HL-60 (cell line): ENCODE data around the gene ZDHHC19.

Experiments used
- DNase-seq, 2 experiments: peaks; one replicate each; pipeline ENCODE4 v3.0.0-alpha.2; 2010 to 2020; ENCODE audit warnings: low read depth in 1 of 2, low spot score in 1 of 2
- H3K27ac ChIP-seq: fragments of 250-450 bp; sonication (Bioruptor Pico); replicated peaks from 2 replicates; pipeline ENCODE4 v1.5.1; 2020; ENCODE audit warnings: mild to moderate bottlenecking, moderate library complexity
- H3K27me3 ChIP-seq: fragments of 250-450 bp; sonication (Bioruptor Pico); 2 replicates; pipeline ENCODE4 v1.5.1; 2021; ENCODE audit warnings: mild to moderate bottlenecking, moderate library complexity; ENCODE audit not compliant: insufficient read depth, poor library complexity, severe bottlenecking
- H3K4me3 ChIP-seq: replicated peaks from 2 replicates; pipeline ENCODE4 v1.5.1; 2011; ENCODE audit warnings: mild to moderate bottlenecking, control low read depth, low read length; ENCODE audit not compliant: insufficient read depth
- CTCF ChIP-seq: IDR thresholded peaks from one replicate; pipeline ENCODE4 v1.5.1; 2011; ENCODE audit warnings: low read length, control low read depth, inconsistent platforms; ENCODE audit not compliant: insufficient read depth
- GABPA ChIP-seq: IDR thresholded peaks from 2 replicates; pipeline ENCODE4 v1.6.1; 2012; ENCODE audit warnings: low read depth
- POLR2AphosphoS5 ChIP-seq: IDR thresholded peaks from 2 replicates; pipeline ENCODE4 v1.6.1; 2012; ENCODE audit warnings: low read depth
- SPI1 ChIP-seq: IDR thresholded peaks from 2 replicates; pipeline ENCODE4 v1.6.1; 2012; ENCODE audit warnings: low read depth, mild to moderate bottlenecking, borderline replicate concordance
- long read RNA-seq: library from polyadenylated mRNA; unstranded; transcript quantifications from one replicate; pipeline ENCODE4 v2.0.0, GENCODE V29; 2020
- TF ChIP-seq, protein P1 (sequence below): IDR thresholded peaks from 2 replicates; pipeline ENCODE4 v1.6.1; 2012; ENCODE audit warnings: low read depth; ENCODE audit not compliant: insufficient replicate concordance

ZDHHC19 gene
- long read RNA-seq, partial matches to known transcripts = 1 of 1 reads
- long read RNA-seq, other reads (novel, unspliced or antisense) = 0 of 1 reads

GRCh38 chr3:196210673-196211556 lies at the start of gene ZDHHC19:
Gene ZDHHC19, minus strand, starts transcription at chr3:196211400. Its CDS starts 85 bp downstream, at chr3:196211315.
- DNase-seq = no peak
- Histone ChIP-seq H3K27ac (no peak within 1 kb of the TSS), H3K27me3 (no peaks in the 10 kb centered on the region), H3K4me3 (no peak within 1 kb of the TSS)
- no peak for TF ChIP-seq CTCF
- no peak for TF ChIP-seq POLR2AphosphoS5
- TF ChIP-seq, protein P1, sequence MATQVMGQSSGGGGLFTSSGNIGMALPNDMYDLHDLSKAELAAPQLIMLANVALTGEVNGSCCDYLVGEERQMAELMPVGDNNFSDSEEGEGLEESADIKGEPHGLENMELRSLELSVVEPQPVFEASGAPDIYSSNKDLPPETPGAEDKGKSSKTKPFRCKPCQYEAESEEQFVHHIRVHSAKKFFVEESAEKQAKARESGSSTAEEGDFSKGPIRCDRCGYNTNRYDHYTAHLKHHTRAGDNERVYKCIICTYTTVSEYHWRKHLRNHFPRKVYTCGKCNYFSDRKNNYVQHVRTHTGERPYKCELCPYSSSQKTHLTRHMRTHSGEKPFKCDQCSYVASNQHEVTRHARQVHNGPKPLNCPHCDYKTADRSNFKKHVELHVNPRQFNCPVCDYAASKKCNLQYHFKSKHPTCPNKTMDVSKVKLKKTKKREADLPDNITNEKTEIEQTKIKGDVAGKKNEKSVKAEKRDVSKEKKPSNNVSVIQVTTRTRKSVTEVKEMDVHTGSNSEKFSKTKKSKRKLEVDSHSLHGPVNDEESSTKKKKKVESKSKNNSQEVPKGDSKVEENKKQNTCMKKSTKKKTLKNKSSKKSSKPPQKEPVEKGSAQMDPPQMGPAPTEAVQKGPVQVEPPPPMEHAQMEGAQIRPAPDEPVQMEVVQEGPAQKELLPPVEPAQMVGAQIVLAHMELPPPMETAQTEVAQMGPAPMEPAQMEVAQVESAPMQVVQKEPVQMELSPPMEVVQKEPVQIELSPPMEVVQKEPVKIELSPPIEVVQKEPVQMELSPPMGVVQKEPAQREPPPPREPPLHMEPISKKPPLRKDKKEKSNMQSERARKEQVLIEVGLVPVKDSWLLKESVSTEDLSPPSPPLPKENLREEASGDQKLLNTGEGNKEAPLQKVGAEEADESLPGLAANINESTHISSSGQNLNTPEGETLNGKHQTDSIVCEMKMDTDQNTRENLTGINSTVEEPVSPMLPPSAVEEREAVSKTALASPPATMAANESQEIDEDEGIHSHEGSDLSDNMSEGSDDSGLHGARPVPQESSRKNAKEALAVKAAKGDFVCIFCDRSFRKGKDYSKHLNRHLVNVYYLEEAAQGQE = no peak
- TF ChIP-seq GABPA = no peak
- no peak for TF ChIP-seq SPI1

DNA sequence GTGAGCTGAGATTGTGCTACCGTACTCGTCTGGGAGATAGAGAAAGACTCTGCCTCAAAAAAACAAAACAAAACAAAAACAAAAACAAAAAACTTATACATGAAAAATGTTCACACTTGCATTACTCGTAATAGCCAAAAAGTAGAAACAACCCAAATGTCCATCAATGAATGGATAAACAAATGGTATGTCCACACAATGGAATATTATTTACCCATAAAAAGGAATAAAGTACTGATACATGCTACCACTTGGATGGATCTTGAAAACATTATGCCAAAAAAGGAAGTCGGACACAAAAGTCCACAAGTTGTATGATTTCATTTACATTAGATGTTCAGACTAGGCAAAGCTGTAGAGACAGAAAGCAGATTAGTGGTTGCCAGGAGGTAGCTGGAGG lies 49.6 kb upstream of the ZDHHC19 start:
- TF ChIP-seq, protein P1 = no peak
- TF ChIP-seq SPI1 = no peak
- TF ChIP-seq CTCF = no peak
- TF ChIP-seq GABPA = no peak
- no peak for TF ChIP-seq POLR2AphosphoS5
- H3K27me3 ChIP-seq = no peaks in the 10 kb centered on the region
- H3K27ac ChIP-seq = no peak overlapping the region
- no peak overlapping the region for H3K4me3 ChIP-seq
- no peak for DNase-seq

- no peak overlapping the region for H3K4me3 ChIP-seq
- H3K27ac ChIP-seq = no peak overlapping the region
- H3K27me3 ChIP-seq = no peaks in the 10 kb centered on the region
- TF ChIP-seq, protein P1 = no peak
- TF ChIP-seq POLR2AphosphoS5 (no peak), CTCF (no peak), SPI1 (no peak), GABPA (no peak)
- DNase-seq = no peak
Observed at GRCh38 chr3:196255776-196256175, 44.6 kb upstream of the ZDHHC19 start.
